ENCODE results near the gene GLIS1. TPM values are rescaled to one million over a fixed set of nuclear protein-coding genes. Genes with fewer than 3 reads are reported as not detected.

Gene GLIS1
- total RNA-seq, 1 experiment from 2014 or later = 0.24 TPM

- TF ChIP-seq FOXP4 (CRISPR knock-in tag; IDR thresholded peaks at IDR 0.05) (no peak), AFF4 (CRISPR knock-in tag; IDR thresholded peaks at IDR 0.05; ENCODE audit: borderline replicate concordance) (no peak), NR2C2 (CRISPR knock-in tag; IDR thresholded peaks at IDR 0.05) (no peak)
- TF ChIP-seq, protein P1, sequence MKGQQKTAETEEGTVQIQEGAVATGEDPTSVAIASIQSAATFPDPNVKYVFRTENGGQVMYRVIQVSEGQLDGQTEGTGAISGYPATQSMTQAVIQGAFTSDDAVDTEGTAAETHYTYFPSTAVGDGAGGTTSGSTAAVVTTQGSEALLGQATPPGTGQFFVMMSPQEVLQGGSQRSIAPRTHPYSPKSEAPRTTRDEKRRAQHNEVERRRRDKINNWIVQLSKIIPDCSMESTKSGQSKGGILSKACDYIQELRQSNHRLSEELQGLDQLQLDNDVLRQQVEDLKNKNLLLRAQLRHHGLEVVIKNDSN (CRISPR knock-in tag; IDR thresholded peaks at IDR 0.05) = no peak
Measured at GRCh38 chr1:53769780-53770179, 30.8 kb upstream of the GLIS1 start (continued).

- DNase-seq (ENCODE audit: low spot score) = no peak
- H3K36me3 Mint-ChIP-seq = peaks cover 36% of the 10 kb centered on the region
- CTCF ChIA-PET = no interaction called here
- POLR2A ChIA-PET = no interaction called here
- H3K4me3 Mint-ChIP-seq = no peak overlapping the region
- no peak for TF ChIP-seq RELA (CRISPR knock-in tag; IDR thresholded peaks at IDR 0.05; ENCODE audit: borderline replicate concordance)
- TF ChIP-seq ETV6 (CRISPR knock-in tag; IDR thresholded peaks at IDR 0.05) = no peak
- TF ChIP-seq TEAD1 (CRISPR knock-in tag; IDR thresholded peaks at IDR 0.05) = no peak
- no peak for TF ChIP-seq ZNF219 (CRISPR knock-in tag; IDR thresholded peaks at IDR 0.05; ENCODE audit: borderline replicate concordance)
- no peak for TF ChIP-seq OVOL2 (CRISPR knock-in tag; IDR thresholded peaks at IDR 0.05; ENCODE audit: borderline replicate concordance)
- no peak for TF ChIP-seq PRRX2 (CRISPR knock-in tag; IDR thresholded peaks at IDR 0.05)
- no peak for TF ChIP-seq NR2C2 (CRISPR knock-in tag; IDR thresholded peaks at IDR 0.05)
- no peak for TF ChIP-seq ESRRA (CRISPR knock-in tag; IDR thresholded peaks at IDR 0.05; ENCODE audit: borderline replicate concordance)
- no peak for TF ChIP-seq SP1 (CRISPR knock-in tag; conservative IDR thresholded peaks at IDR 0.05)
- no peak for TF ChIP-seq ZNF423 (CRISPR knock-in tag; IDR thresholded peaks at IDR 0.05)
- no peaks in the 10 kb centered on the region for H3K27me3 Mint-ChIP-seq (ENCODE audit: low read depth)
- H3K27ac Mint-ChIP-seq = no peak overlapping the region
- no peak for ATAC-seq
- no peaks in the 10 kb centered on the region for H3K9me3 Mint-ChIP-seq
- no peaks in the 10 kb centered on the region for H3K4me1 Mint-ChIP-seq
Measured at GRCh38 chr1:53769184-53769583, 30.2 kb upstream of the GLIS1 start.

DNA sequence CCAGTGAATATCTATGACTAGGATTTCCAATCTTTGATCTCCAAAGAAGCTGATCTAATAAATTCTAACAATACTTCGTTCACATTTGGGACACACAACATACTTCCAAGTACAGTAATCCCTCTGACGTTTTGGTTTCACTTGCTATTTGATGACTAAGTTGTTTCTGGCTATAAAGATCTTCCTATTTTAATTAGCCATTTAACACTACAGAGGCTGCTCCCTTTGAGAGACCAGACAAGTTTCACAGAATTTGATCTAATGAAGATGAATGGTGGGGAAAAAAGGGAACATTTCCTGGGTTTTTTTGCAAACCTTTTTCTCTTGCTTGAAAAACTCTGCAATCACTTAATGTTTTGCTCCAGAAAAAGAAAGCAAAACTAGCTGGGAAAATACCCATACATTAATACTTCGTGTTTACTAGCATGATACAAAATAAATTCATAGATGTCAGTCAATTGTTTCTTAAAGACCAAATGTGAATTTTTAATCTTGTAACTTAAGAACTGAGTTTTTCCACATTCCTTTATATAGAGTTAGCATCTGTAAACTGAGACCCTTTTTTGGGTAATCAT is 28.0 kb upstream of the GLIS1 start:
- Mint-ChIP-seq H3K9me3 (no peaks in the 10 kb centered on the region), H3K27ac (no peak overlapping the region), H3K27me3 (ENCODE audit: low read depth) (no peaks in the 10 kb centered on the region), H3K4me3 (no peak overlapping the region), H3K36me3 (peaks cover 26% of the 10 kb centered on the region), H3K4me1 (no peaks in the 10 kb centered on the region)
- ChIA-PET POLR2A (no interaction called here), CTCF (no interaction called here)
- ATAC-seq (no peak), DNase-seq (ENCODE audit: low spot score) (no peak)
- TF ChIP-seq, protein P2, sequence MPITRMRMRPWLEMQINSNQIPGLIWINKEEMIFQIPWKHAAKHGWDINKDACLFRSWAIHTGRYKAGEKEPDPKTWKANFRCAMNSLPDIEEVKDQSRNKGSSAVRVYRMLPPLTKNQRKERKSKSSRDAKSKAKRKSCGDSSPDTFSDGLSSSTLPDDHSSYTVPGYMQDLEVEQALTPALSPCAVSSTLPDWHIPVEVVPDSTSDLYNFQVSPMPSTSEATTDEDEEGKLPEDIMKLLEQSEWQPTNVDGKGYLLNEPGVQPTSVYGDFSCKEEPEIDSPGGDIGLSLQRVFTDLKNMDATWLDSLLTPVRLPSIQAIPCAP (CRISPR knock-in tag; IDR thresholded peaks at IDR 0.05) = no peak
- TF ChIP-seq OVOL2 (CRISPR knock-in tag; IDR thresholded peaks at IDR 0.05; ENCODE audit: borderline replicate concordance) = no peak
- TF ChIP-seq NR1H2 (CRISPR knock-in tag; IDR thresholded peaks at IDR 0.05) = no peak
- no peak for TF ChIP-seq SOX15 (CRISPR knock-in tag; IDR thresholded peaks at IDR 0.05)
- TF ChIP-seq, protein P3, sequence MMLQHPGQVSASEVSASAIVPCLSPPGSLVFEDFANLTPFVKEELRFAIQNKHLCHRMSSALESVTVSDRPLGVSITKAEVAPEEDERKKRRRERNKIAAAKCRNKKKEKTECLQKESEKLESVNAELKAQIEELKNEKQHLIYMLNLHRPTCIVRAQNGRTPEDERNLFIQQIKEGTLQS (CRISPR knock-in tag; conservative IDR thresholded peaks at IDR 0.05) = no peak
- TF ChIP-seq ERG (CRISPR knock-in tag; IDR thresholded peaks at IDR 0.05) = no peak
- no peak for TF ChIP-seq MLX (CRISPR knock-in tag; IDR thresholded peaks at IDR 0.05)
- TF ChIP-seq ZNF317 (CRISPR knock-in tag; IDR thresholded peaks at IDR 0.05; ENCODE audit: borderline replicate concordance, low read depth) = no peak
- TF ChIP-seq CBFB (CRISPR knock-in tag; IDR thresholded peaks at IDR 0.05; ENCODE audit: low read depth) = no peak
